GM23338 (cell line): ENCODE measurements around the gene CDR2L. TPM values are rescaled to one million over a fixed set of nuclear protein-coding genes. Genes with fewer than 3 reads are reported as not detected.

Source experiments
- ATAC-seq: fragments of 200-7000 bp; cut with Tn5 transposase; 3 replicates; pipeline ENCODE4 v1.9.1; 2020
- DNase-seq: peaks from one replicate; pipeline ENCODE4 v3.0.0-alpha.2; 2015; ENCODE audit warnings: low spot score
- H2AFZ ChIP-seq: fragments of 200-600 bp; sonication (generic); 2 replicates; pipeline ENCODE4 v1.8.0; 2016; ENCODE audit warnings: antibody characterized with exemption, mild to moderate bottlenecking, moderate library complexity
- H3F3A ChIP-seq: fragments of 200-600 bp; sonication (generic); replicated peaks from 2 replicates; pipeline ENCODE4 v1.8.0; 2017; ENCODE audit warnings: antibody characterized with exemption, mixed run types, low read depth
- H3K27ac ChIP-seq: fragments of 200-600 bp; sonication (generic); 2 replicates; pipeline ENCODE4 v1.6.1; 2016; ENCODE audit warnings: low read depth
- H3K27me3 ChIP-seq: fragments of 200-600 bp; sonication (generic); 2 replicates; pipeline ENCODE4 v1.8.0; 2016; ENCODE audit warnings: mild to moderate bottlenecking, mixed run types, moderate library complexity; ENCODE audit not compliant: insufficient read depth
- H3K36me3 ChIP-seq: fragments of 200-600 bp; sonication (generic); 2 replicates; pipeline ENCODE4 v1.8.0; 2016; ENCODE audit warnings: mild to moderate bottlenecking; ENCODE audit not compliant: insufficient read depth
- H3K4me1 ChIP-seq: fragments of 200-600 bp; sonication (generic); 2 replicates; pipeline ENCODE4 v1.8.0; 2016; ENCODE audit warnings: mild to moderate bottlenecking, moderate library complexity; ENCODE audit not compliant: insufficient read depth
- H3K4me2 ChIP-seq: fragments of 200-600 bp; sonication (generic); 2 replicates; pipeline ENCODE4 v1.7.1; 2017; ENCODE audit warnings: mixed run types
- H3K4me3 ChIP-seq: fragments of 200-600 bp; sonication (generic); 2 replicates; pipeline ENCODE4 v1.6.1; 2016; ENCODE audit warnings: mixed run types
- H3K79me2 ChIP-seq: fragments of 200-600 bp; sonication (generic); replicated peaks from 2 replicates; pipeline ENCODE4 v1.8.0; 2017; ENCODE audit warnings: mild to moderate bottlenecking; ENCODE audit not compliant: insufficient read depth
- H3K9me2 ChIP-seq: fragments of 200-600 bp; sonication (generic); 2 replicates; pipeline ENCODE4 v1.8.0; 2017; ENCODE audit not compliant: insufficient read depth
- H4K20me1 ChIP-seq: fragments of 200-600 bp; sonication (generic); replicated peaks from 2 replicates; pipeline ENCODE4 v1.8.0; 2017; ENCODE audit warnings: mild to moderate bottlenecking; ENCODE audit not compliant: insufficient read depth
- H3K27ac Mint-ChIP-seq: 2 replicates; pipeline ENCODE4 v1.8.0; 2020; ENCODE audit warnings: inconsistent platforms, mild to moderate bottlenecking, moderate library complexity, mixed read lengths
- H3K27me3 Mint-ChIP-seq: 3 replicates; pipeline ENCODE4 v1.8.0; 2022; ENCODE audit warnings: low read depth, mild to moderate bottlenecking, moderate library complexity, mixed read lengths, inconsistent platforms; ENCODE audit not compliant: insufficient read depth, poor library complexity
- H3K36me3 Mint-ChIP-seq: 3 replicates; pipeline ENCODE4 v1.8.0; 2021; ENCODE audit warnings: low read depth, mild to moderate bottlenecking, inconsistent platforms, moderate library complexity, mixed read lengths
- H3K4me1 Mint-ChIP-seq: 3 replicates; pipeline ENCODE4 v1.8.0; 2020; ENCODE audit warnings: mild to moderate bottlenecking, inconsistent platforms, mixed read lengths
- H3K4me3 Mint-ChIP-seq: 3 replicates; pipeline ENCODE4 v1.8.0; 2021; ENCODE audit warnings: moderate library complexity, mild to moderate bottlenecking, inconsistent platforms, mixed read lengths
- H3K9me3 Mint-ChIP-seq: 3 replicates; pipeline ENCODE4 v1.8.0; 2020; ENCODE audit warnings: moderate library complexity, mild to moderate bottlenecking, inconsistent platforms, mixed read lengths
- CREB1 ChIP-seq: fragments of 250-450 bp; sonication (Bioruptor Pico); IDR thresholded peaks from 2 replicates; pipeline ENCODE4 v1.5.0; 2020; ENCODE audit warnings: low read depth, mild to moderate bottlenecking, moderate library complexity
- EZH2 ChIP-seq: fragments of 200-600 bp; sonication (generic); IDR thresholded peaks from one replicate; pipeline ENCODE4 v1.8.0; 2017; ENCODE audit warnings: antibody characterized with exemption, mild to moderate bottlenecking, low read depth; ENCODE audit not compliant: unreplicated experiment
- POLR2AphosphoS5 ChIP-seq: IDR thresholded peaks from 2 replicates; pipeline ENCODE4 v1.6.1; 2016; ENCODE audit warnings: antibody characterized with exemption, low read depth
- polyA plus RNA-seq: library from polyadenylated mRNA; unstranded; fragments of >200 nt; fragmentation: Nextera tagmentation; extraction: Ambion mirVana; gene quantifications from 2 replicates; pipeline ENCODE4 v1.2.1, GENCODE V29; 2016
- total RNA-seq: library from RNA; depleted of rRNA; stranded (reverse); fragments of >200 nt; shearing (Covaris generic); gene quantifications from 2 replicates; pipeline ENCODE4 v1.2.3, GENCODE V29; 2014
- TF ChIP-seq, protein P1 (sequence below): fragments of 250-450 bp; sonication (Bioruptor Pico); IDR thresholded peaks from 2 replicates; pipeline ENCODE4 v1.5.0; 2020; ENCODE audit warnings: mild to moderate bottlenecking, moderate library complexity

Gene CDR2L
- total and polyA plus RNA-seq, 2 experiments from 2014 or later = 17.7 to 35.8 TPM

DNA sequence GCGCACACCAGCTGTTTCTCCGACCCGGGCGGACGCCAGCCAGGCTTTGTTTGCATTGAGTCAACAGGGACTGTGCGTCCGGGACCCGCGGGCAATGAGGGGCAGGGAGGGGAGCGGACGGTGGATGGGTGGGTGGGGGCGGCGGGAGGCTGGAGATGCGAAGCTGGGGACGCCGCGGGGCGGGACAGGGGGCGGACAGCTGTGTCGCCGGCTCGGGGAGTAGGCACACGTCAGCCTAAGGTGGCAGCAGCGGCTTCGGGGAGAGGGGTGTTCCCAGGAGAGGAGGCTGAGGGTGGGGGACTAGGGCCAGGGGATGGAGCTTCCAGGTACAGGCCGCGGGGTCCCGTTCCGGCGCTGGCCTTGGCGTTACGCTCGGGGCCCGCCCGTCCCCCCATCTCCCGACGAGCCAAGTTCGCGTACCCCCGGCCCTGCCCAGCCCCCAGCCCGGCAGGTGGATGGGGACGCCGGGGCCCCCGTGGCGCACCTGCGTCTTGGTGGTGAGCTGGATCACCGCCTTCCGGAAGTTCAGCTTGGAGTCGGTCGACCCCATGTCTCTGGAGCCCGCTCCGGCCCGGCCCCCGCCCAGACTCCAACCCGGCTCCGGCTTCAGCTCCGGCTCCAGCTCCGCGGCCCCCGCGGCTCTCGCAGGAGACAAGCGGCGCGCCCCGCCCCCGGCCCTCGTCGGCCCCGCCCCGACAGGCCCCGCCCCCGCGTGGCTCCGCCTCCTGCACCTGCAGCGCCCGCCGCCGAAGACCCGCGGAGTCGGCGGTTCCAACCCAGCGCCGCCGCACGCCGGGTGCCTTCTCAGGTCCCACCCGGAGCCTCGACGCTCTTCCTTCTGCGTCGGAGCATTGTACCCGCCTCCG lies 15.1 kb upstream of the CDR2L start, which contains the start of gene HID1:
HID1 (minus strand) TSS at position 653 of the 866 bp plus-strand sequence; CDS start at position 550, 103 bp downstream.
- Histone ChIP-seq H3K27me3 (peaks cover 53% of the 10 kb centered on the region), H3K36me3 (no peaks in the 10 kb centered on the region), H3K27ac (no peak within 1 kb of the TSS), H3K4me2 (peak within 1 kb of the TSS; percentile 90), H2AFZ (peak within 1 kb of the TSS; percentile 93), H3K4me3 (peak within 1 kb of the TSS; percentile 75), H3K79me2 (no peaks in the 10 kb centered on the region), H3F3A (no peaks in the 10 kb centered on the region), H4K20me1 (no peaks in the 10 kb centered on the region), H3K9me2 (no peaks in the 10 kb centered on the region), H3K4me1 (peaks cover 8% of the 10 kb centered on the region; the same call in 1 of the 2 replicates)
- DNase-seq (peak; percentile 89), ATAC-seq (peak; percentile 85)
- no peak within 1 kb of the TSS for H3K27ac Mint-ChIP-seq
- H3K4me1 Mint-ChIP-seq = peaks cover 11% of the 10 kb centered on the region
- H3K9me3 Mint-ChIP-seq = no peaks in the 10 kb centered on the region
- TF ChIP-seq, protein P1, sequence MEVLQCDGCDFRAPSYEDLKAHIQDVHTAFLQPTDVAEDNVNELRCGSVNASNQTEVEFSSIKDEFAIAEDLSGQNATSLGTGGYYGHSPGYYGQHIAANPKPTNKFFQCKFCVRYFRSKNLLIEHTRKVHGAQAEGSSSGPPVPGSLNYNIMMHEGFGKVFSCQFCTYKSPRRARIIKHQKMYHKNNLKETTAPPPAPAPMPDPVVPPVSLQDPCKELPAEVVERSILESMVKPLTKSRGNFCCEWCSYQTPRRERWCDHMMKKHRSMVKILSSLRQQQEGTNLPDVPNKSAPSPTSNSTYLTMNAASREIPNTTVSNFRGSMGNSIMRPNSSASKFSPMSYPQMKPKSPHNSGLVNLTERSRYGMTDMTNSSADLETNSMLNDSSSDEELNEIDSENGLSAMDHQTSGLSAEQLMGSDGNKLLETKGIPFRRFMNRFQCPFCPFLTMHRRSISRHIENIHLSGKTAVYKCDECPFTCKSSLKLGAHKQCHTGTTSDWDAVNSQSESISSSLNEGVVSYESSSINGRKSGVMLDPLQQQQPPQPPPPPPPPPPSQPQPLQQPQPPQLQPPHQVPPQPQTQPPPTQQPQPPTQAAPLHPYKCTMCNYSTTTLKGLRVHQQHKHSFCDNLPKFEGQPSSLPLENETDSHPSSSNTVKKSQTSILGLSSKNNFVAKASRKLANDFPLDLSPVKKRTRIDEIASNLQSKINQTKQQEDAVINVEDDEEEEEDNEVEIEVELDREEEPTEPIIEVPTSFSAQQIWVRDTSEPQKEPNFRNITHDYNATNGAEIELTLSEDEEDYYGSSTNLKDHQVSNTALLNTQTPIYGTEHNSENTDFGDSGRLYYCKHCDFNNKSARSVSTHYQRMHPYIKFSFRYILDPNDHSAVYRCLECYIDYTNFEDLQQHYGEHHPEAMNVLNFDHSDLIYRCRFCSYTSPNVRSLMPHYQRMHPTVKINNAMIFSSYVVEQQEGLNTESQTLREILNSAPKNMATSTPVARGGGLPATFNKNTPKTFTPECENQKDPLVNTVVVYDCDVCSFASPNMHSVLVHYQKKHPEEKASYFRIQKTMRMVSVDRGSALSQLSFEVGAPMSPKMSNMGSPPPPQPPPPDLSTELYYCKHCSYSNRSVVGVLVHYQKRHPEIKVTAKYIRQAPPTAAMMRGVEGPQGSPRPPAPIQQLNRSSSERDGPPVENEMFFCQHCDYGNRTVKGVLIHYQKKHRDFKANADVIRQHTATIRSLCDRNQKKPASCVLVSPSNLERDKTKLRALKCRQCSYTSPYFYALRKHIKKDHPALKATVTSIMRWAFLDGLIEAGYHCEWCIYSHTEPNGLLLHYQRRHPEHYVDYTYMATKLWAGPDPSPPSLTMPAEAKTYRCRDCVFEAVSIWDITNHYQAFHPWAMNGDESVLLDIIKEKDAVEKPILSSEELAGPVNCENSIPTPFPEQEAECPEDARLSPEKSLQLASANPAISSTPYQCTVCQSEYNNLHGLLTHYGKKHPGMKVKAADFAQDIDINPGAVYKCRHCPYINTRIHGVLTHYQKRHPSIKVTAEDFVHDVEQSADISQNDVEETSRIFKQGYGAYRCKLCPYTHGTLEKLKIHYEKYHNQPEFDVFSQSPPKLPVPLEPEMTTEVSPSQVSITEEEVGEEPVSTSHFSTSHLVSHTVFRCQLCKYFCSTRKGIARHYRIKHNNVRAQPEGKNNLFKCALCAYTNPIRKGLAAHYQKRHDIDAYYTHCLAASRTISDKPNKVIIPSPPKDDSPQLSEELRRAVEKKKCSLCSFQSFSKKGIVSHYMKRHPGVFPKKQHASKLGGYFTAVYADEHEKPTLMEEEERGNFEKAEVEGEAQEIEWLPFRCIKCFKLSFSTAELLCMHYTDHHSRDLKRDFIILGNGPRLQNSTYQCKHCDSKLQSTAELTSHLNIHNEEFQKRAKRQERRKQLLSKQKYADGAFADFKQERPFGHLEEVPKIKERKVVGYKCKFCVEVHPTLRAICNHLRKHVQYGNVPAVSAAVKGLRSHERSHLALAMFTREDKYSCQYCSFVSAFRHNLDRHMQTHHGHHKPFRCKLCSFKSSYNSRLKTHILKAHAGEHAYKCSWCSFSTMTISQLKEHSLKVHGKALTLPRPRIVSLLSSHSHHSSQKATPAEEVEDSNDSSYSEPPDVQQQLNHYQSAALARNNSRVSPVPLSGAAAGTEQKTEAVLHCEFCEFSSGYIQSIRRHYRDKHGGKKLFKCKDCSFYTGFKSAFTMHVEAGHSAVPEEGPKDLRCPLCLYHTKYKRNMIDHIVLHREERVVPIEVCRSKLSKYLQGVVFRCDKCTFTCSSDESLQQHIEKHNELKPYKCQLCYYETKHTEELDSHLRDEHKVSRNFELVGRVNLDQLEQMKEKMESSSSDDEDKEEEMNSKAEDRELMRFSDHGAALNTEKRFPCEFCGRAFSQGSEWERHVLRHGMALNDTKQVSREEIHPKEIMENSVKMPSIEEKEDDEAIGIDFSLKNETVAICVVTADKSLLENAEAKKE (CRISPR knock-in tag) = no peak
- TF ChIP-seq POLR2AphosphoS5 = 0 out of 2 replicates have a peak, but pooled peaks have one; percentile 34
- H3K27me3 Mint-ChIP-seq = peaks cover 52% of the 10 kb centered on the region
- peak within 1 kb of the TSS; percentile 73 for H3K4me3 Mint-ChIP-seq
- no peaks in the 10 kb centered on the region; the same call in 2 of the 3 replicates for H3K36me3 Mint-ChIP-seq

DNA sequence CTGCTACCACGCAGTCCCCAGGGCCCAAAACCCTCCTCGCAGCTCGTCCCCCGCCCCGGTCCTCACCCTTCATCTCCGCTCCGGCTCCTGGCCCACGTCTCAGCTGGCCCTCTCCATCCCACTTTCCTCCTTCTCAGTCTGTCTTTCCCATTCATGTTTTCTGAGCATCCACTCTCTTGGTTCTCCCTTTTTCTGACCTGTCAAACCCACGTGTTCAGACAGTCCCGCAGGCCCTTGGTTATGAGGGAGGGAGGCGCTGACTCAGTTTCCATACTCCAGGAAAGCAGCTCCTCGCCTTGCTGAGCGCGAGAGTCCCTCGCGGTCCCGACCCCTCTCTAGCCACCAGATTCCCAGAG lies 14.5 kb upstream of the CDR2L start:
- TF ChIP-seq EZH2 (peak; percentile 64), CREB1 (CRISPR knock-in tag) (no peak)
- H3K4me3 Mint-ChIP-seq = peak overlapping the region; percentile 73
- ATAC-seq (no peak), DNase-seq (no peak)
- Histone ChIP-seq H3K27me3 (peaks cover 53% of the 10 kb centered on the region), H3K4me3 (peak overlapping the region; percentile 75), H3K79me2 (no peaks in the 10 kb centered on the region), H3K4me1 (peaks cover 8% of the 10 kb centered on the region; the same call in 1 of the 2 replicates), H3K4me2 (peak overlapping the region; percentile 90), H4K20me1 (no peaks in the 10 kb centered on the region), H3F3A (no peaks in the 10 kb centered on the region), H2AFZ (peak overlapping the region; percentile 93), H3K36me3 (no peaks in the 10 kb centered on the region), H3K27ac (no peak overlapping the region), H3K9me2 (no peaks in the 10 kb centered on the region)
- no peaks in the 10 kb centered on the region; the same call in 2 of the 3 replicates for H3K36me3 Mint-ChIP-seq
- H3K4me1 Mint-ChIP-seq = peaks cover 11% of the 10 kb centered on the region
- H3K9me3 Mint-ChIP-seq = no peaks in the 10 kb centered on the region
- H3K27ac Mint-ChIP-seq = no peak overlapping the region
- H3K27me3 Mint-ChIP-seq = peaks cover 52% of the 10 kb centered on the region
